Stimulated activated naive B cell treated with anti-CD40 and anti-IgM and Interleukin-4, amounts not matched to agents 10 μg/mL and 1 μg/mL and 100 μg/mL, for 72 hours (primary cell): ENCODE data around the gene TIMM13.

ENCODE experiments used
- ATAC-seq, 2 donors: fragments of 150-1000 bp; cut with Tn5 transposase; replicated peaks; 2 replicates each; pipeline ENCODE4 v1.10.0; 2021; ENCODE audit warnings: moderate library complexity in 1 of 2
- DNase-seq: peaks from one replicate; pipeline ENCODE4 v3.0.0; 2021
- H3K27ac Mint-ChIP-seq: one replicate; pipeline ENCODE4 v1.8.0; 2022; ENCODE audit warnings: mild to moderate bottlenecking, mixed read lengths
- H3K27me3 Mint-ChIP-seq, 2 donors: one replicate each; pipeline ENCODE4 v1.8.0; 2022; ENCODE audit warnings: mixed read lengths in 2 of 2
- H3K36me3 Mint-ChIP-seq, 2 donors: one replicate each; pipeline ENCODE4 v1.8.0; 2022; ENCODE audit warnings: mixed read lengths in 2 of 2, mild to moderate bottlenecking in 1 of 2
- H3K4me1 Mint-ChIP-seq, 2 donors: one replicate each; pipeline ENCODE4 v1.8.0; 2022; ENCODE audit warnings: mixed read lengths in 2 of 2, mild to moderate bottlenecking in 1 of 2
- H3K4me3 Mint-ChIP-seq, 2 donors: one replicate each; pipeline ENCODE4 v1.8.0; 2022; ENCODE audit warnings: mild to moderate bottlenecking in 2 of 2, mixed read lengths in 2 of 2, moderate library complexity in 1 of 2
- H3K9me3 Mint-ChIP-seq, 2 donors: one replicate each; pipeline ENCODE4 v1.8.0; 2022; ENCODE audit warnings: mixed read lengths in 2 of 2, mild to moderate bottlenecking in 1 of 2

Gene TIMM13

GRCh38 chr19:2431318-2432055 lies 4.1 kb upstream of the TIMM13 start:
- H3K27me3 Mint-ChIP-seq, result no peaks in the 10 kb centered on the region
- H3K36me3 Mint-ChIP-seq, result peaks cover 40 to 63% of the 10 kb centered on the region in 2 donors
- H3K9me3 Mint-ChIP-seq, result no peaks in the 10 kb centered on the region
- ATAC-seq (no peak), DNase-seq (no peak)
- H3K4me1 Mint-ChIP-seq, result peaks cover 8 to 25% of the 10 kb centered on the region in 2 donors
- H3K27ac Mint-ChIP-seq, result no peak overlapping the region
- no peak overlapping the region for H3K4me3 Mint-ChIP-seq

GRCh38 chr19:2429917-2430535 lies 2.6 kb upstream of the TIMM13 start:
- Mint-ChIP-seq H3K4me1 (peaks cover 12 to 35% of the 10 kb centered on the region in 2 donors), H3K9me3 (no peaks in the 10 kb centered on the region), H3K4me3 (peak overlapping the region in 1 of 2 donors; percentile 52), H3K27me3 (no peaks in the 10 kb centered on the region), H3K27ac (peak overlapping the region; percentile 42), H3K36me3 (peaks cover 37 to 62% of the 10 kb centered on the region in 2 donors)
- DNase-seq, result no peak
- no peak for ATAC-seq

- no peak for DNase-seq
- no peak for ATAC-seq
- H3K9me3 Mint-ChIP-seq, result no peaks in the 10 kb centered on the region
- H3K36me3 Mint-ChIP-seq, result peaks cover 33 to 57% of the 10 kb centered on the region in 2 donors
- H3K4me1 Mint-ChIP-seq, result peaks cover 12 to 31% of the 10 kb centered on the region in 2 donors
- H3K27me3 Mint-ChIP-seq, result no peaks in the 10 kb centered on the region
- no peak overlapping the region for H3K4me3 Mint-ChIP-seq
- H3K27ac Mint-ChIP-seq, result peak overlapping the region; percentile 31
These were observed 1.6 kb upstream of the TIMM13 start for GRCh38 chr19:2428756-2429711.

GRCh38 chr19:2428321-2428690 lies 920 bp upstream of the TIMM13 start:
- peak overlapping the region; percentile 73 for H3K27ac Mint-ChIP-seq
- H3K4me1 Mint-ChIP-seq, result peaks cover 13 to 34% of the 10 kb centered on the region in 2 donors
- no peak for ATAC-seq
- no peaks in the 10 kb centered on the region for H3K9me3 Mint-ChIP-seq
- H3K4me3 Mint-ChIP-seq, result peak overlapping the region; percentile 46 to 99
- peaks cover 32 to 53% of the 10 kb centered on the region in 2 donors for H3K36me3 Mint-ChIP-seq
- DNase-seq, result no peak
- H3K27me3 Mint-ChIP-seq, result no peaks in the 10 kb centered on the region

- H3K4me1 Mint-ChIP-seq, result peaks cover 13 to 36% of the 10 kb centered on the region in 2 donors
- ATAC-seq (peak; percentile 35 to 41), DNase-seq (no peak)
- H3K27me3 Mint-ChIP-seq, result no peaks in the 10 kb centered on the region
- H3K4me3 Mint-ChIP-seq, result peak overlapping the region; percentile 98 to 99
- peaks cover 31 to 50% of the 10 kb centered on the region in 2 donors for H3K36me3 Mint-ChIP-seq
- peak overlapping the region; percentile 99 for H3K27ac Mint-ChIP-seq
- H3K9me3 Mint-ChIP-seq, result no peaks in the 10 kb centered on the region
These were observed 566 bp downstream of the TIMM13 start for GRCh38 chr19:2426611-2427428.

GRCh38 chr19:2425622-2426581 lies 1.5 kb downstream of the TIMM13 start:
- H3K9me3 Mint-ChIP-seq, result no peaks in the 10 kb centered on the region
- H3K27me3 Mint-ChIP-seq, result no peaks in the 10 kb centered on the region
- H3K27ac Mint-ChIP-seq, result peak overlapping the region; percentile 99
- H3K36me3 Mint-ChIP-seq, result peaks cover 29 to 41% of the 10 kb centered on the region in 2 donors
- ATAC-seq, result no peak
- H3K4me3 Mint-ChIP-seq, result peak overlapping the region; percentile 98 to 99
- peaks cover 13 to 36% of the 10 kb centered on the region in 2 donors for H3K4me1 Mint-ChIP-seq
- no peak for DNase-seq

GRCh38 chr19:2424686-2425621 lies 2.4 kb downstream of the TIMM13 start:
- peaks cover 23 to 35% of the 10 kb centered on the region in 2 donors for H3K36me3 Mint-ChIP-seq
- no peak overlapping the region for H3K4me3 Mint-ChIP-seq
- peaks cover 13 to 36% of the 10 kb centered on the region in 2 donors for H3K4me1 Mint-ChIP-seq
- DNase-seq (no peak), ATAC-seq (no peak)
- H3K27ac Mint-ChIP-seq, result no peak overlapping the region
- no peaks in the 10 kb centered on the region for H3K27me3 Mint-ChIP-seq
- H3K9me3 Mint-ChIP-seq, result no peaks in the 10 kb centered on the region

- H3K27ac Mint-ChIP-seq, result no peak overlapping the region
- ATAC-seq, result no peak
- H3K36me3 Mint-ChIP-seq, result peaks cover 20 to 28% of the 10 kb centered on the region in 2 donors
- H3K27me3 Mint-ChIP-seq, result no peaks in the 10 kb centered on the region
- DNase-seq, result no peak
- no peak overlapping the region for H3K4me3 Mint-ChIP-seq
- peaks cover 13 to 36% of the 10 kb centered on the region in 2 donors for H3K4me1 Mint-ChIP-seq
- H3K9me3 Mint-ChIP-seq, result no peaks in the 10 kb centered on the region
These were observed 3.3 kb downstream of the TIMM13 start for GRCh38 chr19:2423915-2424685.

GRCh38 chr19:2423071-2423914 lies 4.1 kb downstream of the TIMM13 start:
- Mint-ChIP-seq H3K4me3 (peak overlapping the region; percentile 32 to 35), H3K4me1 (peaks cover 10 to 30% of the 10 kb centered on the region in 2 donors), H3K27ac (no peak overlapping the region), H3K9me3 (no peaks in the 10 kb centered on the region), H3K36me3 (peaks cover 18 to 25% of the 10 kb centered on the region in 2 donors), H3K27me3 (no peaks in the 10 kb centered on the region)
- ATAC-seq (no peak), DNase-seq (no peak)

GRCh38 chr19:2421581-2422306 lies 5.6 kb downstream of the TIMM13 start:
- DNase-seq (no peak), ATAC-seq (no peak)
- H3K27me3 Mint-ChIP-seq, result no peaks in the 10 kb centered on the region
- H3K9me3 Mint-ChIP-seq, result peaks cover 0 to 1% of the 10 kb centered on the region in 2 donors
- peaks cover 10 to 26% of the 10 kb centered on the region in 2 donors for H3K4me1 Mint-ChIP-seq
- peaks cover 20 to 26% of the 10 kb centered on the region in 2 donors for H3K36me3 Mint-ChIP-seq
- peak overlapping the region; percentile 56 for H3K27ac Mint-ChIP-seq
- H3K4me3 Mint-ChIP-seq, result no peak overlapping the region
